Articular chondrocyte of knee joint (primary cell): Measurements from ENCODE around the gene KCNE1. TPM values are rescaled to one million over a fixed set of nuclear protein-coding genes. Genes with fewer than 3 reads are reported as not detected.

Experiments used
- small RNA-seq: library from RNA; depleted of rRNA; stranded (forward); fragments of <200 nt; gene quantifications from one replicate; pipeline ENCODE3, GENCODE V24; 2012
- total RNA-seq: library from RNA; depleted of rRNA; stranded (reverse); fragments of >200 nt; gene quantifications from 2 replicates; pipeline ENCODE4 v1.2.3, GENCODE V29; 2012

The KCNE1 gene
- 0.54 and 0.65 TPM in 2 replicates for total RNA-seq

GRCh38 chr21:34511787-34512455 lies at the start of gene KCNE1:
Gene KCNE1 (minus strand): TSS chr21:34512210. CDS start chr21:34449634, 62,576 bp downstream.

GRCh38 chr21:34423805-34424204 lies 88.2 kb downstream of the KCNE1 start, which contains the start of gene SMIM34:
Gene SMIM34 (minus strand): TSS chr21:34423951. CDS start chr21:34423839, 112 bp downstream.

Small RNA genes within 50 kb of the gene (small RNA-seq; reads per million reads assigned to genes)
- gene RF00614 = not detected

Other genes starting within 250 kb of the KCNE1 start
- gene KCNE2, start 148.2 kb downstream of the KCNE1 start, total RNA-seq = not detected in 2 replicates
- gene SMIM11, start 136.7 kb downstream of the KCNE1 start, total RNA-seq = 8.2 and 14.4 TPM in 2 replicates
- gene SMIM34, start 88.3 kb downstream of the KCNE1 start, total RNA-seq = not detected in 2 replicates
- 192 and 248 TPM in 2 replicates for gene RCAN1, start 102.9 kb upstream of the KCNE1 start, total RNA-seq
- 10.9 and 22.7 TPM in 2 replicates for gene CLIC6, start 156.8 kb upstream of the KCNE1 start, total RNA-seq